Coronary artery (tissue), 2 donors: ENCODE results near the gene SHFL.

ENCODE experiments used
- DNase-seq: peaks from one replicate; pipeline ENCODE4 v3.0.0-alpha.2; 2017; ENCODE audit warnings: low spot score
- H3K27ac ChIP-seq, 2 donors: fragments of 200-600 bp; sonication (generic); one replicate each; pipeline ENCODE4 v1.5.1; 2016 to 2019
- H3K4me3 ChIP-seq: fragments of 200-600 bp; sonication (generic); 2 replicates; pipeline ENCODE4 v1.5.1; 2016; ENCODE audit warnings: mild to moderate bottlenecking, moderate library complexity
- TF ChIP-seq, protein P1 (sequence below): fragments of 200-600 bp; sonication (generic); IDR thresholded peaks from one replicate; pipeline ENCODE4 v1.5.1; 2019; ENCODE audit warnings: antibody characterized with exemption

The SHFL gene

DNA sequence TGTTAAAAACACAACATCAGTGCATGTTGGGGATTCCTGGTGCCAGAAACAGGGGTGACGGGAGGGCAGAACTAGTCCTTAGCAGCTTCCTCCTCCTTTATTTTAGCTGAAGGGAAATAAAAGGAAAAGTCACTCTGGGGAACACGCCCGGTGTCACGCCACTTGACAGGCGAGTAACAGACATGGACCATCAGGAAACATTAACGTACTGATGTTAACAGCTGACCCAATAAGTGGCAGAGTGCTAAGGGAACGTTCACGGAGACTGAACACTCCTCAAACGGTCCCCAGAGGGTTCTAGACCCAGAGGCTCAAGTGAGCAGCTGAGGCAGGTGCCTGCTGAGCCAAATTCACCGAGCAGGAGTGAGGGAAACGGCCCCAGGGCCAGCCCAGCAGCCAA is 47.5 kb downstream of the SHFL start:
- no peak overlapping the region for H3K27ac ChIP-seq
- TF ChIP-seq, protein P1, sequence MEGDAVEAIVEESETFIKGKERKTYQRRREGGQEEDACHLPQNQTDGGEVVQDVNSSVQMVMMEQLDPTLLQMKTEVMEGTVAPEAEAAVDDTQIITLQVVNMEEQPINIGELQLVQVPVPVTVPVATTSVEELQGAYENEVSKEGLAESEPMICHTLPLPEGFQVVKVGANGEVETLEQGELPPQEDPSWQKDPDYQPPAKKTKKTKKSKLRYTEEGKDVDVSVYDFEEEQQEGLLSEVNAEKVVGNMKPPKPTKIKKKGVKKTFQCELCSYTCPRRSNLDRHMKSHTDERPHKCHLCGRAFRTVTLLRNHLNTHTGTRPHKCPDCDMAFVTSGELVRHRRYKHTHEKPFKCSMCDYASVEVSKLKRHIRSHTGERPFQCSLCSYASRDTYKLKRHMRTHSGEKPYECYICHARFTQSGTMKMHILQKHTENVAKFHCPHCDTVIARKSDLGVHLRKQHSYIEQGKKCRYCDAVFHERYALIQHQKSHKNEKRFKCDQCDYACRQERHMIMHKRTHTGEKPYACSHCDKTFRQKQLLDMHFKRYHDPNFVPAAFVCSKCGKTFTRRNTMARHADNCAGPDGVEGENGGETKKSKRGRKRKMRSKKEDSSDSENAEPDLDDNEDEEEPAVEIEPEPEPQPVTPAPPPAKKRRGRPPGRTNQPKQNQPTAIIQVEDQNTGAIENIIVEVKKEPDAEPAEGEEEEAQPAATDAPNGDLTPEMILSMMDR = no peak
- H3K4me3 ChIP-seq = no peak overlapping the region
- DNase-seq = no peak

DNA sequence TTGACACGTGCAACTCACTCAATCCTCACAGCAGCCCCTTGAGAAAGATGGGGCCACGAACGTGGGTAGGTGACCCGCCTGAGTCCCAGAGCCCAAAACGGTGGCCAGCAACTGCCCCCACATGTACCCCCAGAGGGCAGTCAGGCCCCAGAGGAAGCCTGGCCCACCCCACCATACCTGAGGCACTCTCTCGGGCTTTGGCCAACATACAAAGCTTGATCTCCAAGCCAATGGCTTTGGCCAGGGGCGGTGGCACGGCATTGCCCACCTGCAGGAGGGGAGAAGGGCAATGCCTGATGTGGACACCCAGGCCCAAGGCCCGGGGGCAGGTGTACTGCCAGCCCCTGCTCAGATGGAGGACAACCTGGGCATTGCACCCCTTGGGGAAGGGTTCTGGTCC is 47.9 kb downstream of the SHFL start:
- no peak overlapping the region for H3K27ac ChIP-seq
- H3K4me3 ChIP-seq = no peak overlapping the region
- no peak for DNase-seq
- TF ChIP-seq, protein P1 = no peak

DNA sequence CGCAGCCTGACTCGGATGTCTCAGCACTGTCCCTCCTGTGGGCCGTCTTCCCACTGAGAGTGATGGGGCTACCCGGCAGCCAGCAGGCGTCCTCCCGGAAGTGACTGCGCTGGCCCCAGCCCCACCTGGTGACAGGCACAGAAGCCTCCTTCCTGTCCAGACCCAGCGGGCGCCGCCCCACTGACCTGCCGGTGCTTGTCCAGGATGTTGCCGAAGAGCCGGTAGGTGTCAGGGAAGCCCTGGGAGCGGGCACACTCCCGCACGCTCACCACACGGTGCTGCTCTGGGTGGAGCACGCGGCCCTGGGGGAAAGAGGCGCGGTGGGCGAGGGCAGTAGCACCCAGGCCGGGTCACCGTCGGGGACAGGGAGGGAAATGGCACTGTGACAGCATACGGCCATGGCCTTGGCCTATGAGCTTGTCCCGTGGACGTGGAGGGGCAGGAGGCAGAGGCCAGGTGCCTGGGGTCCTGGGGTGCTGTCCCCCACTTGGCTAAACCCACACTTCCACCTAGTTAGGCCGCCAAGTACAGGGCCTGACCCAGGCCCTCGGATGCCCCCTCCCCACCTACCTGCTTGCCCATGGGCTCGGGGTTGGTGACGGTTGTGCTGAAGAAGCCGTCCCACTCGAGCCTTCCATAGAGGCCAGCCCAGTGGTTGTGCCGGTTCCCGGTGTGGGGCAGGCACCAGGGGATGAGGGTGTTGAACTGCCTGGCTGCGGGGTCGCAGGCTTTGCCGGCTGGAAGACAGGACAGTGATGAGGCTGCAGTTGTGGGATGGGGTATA is 49.6 kb downstream of the SHFL start:
- Histone ChIP-seq H3K27ac (no peak overlapping the region), H3K4me3 (no peak overlapping the region)
- TF ChIP-seq, protein P1 = no peak
- DNase-seq = no peak

DNA sequence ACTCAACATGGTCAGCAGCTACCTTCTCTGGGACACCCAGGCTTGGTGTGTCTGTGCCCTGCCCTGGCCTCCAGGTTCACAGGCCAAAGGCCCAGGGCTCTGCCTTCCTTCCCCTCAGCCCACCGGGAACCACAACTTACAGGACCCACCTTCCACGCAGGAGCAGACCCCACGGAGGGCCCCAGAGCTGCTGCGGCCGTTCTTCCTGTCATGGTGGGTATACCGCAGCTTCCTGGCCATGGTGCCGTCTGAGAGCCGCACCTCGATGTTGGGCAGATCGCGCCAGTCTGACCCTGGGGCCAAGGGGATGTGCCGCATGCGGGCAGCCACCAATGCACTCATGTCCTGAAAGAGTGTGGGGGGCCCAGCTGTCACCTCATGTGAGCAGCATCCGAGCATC is 50.8 kb downstream of the SHFL start:
- Histone ChIP-seq H3K4me3 (no peak overlapping the region), H3K27ac (no peak overlapping the region)
- TF ChIP-seq, protein P1 = no peak
- DNase-seq = no peak

DNA sequence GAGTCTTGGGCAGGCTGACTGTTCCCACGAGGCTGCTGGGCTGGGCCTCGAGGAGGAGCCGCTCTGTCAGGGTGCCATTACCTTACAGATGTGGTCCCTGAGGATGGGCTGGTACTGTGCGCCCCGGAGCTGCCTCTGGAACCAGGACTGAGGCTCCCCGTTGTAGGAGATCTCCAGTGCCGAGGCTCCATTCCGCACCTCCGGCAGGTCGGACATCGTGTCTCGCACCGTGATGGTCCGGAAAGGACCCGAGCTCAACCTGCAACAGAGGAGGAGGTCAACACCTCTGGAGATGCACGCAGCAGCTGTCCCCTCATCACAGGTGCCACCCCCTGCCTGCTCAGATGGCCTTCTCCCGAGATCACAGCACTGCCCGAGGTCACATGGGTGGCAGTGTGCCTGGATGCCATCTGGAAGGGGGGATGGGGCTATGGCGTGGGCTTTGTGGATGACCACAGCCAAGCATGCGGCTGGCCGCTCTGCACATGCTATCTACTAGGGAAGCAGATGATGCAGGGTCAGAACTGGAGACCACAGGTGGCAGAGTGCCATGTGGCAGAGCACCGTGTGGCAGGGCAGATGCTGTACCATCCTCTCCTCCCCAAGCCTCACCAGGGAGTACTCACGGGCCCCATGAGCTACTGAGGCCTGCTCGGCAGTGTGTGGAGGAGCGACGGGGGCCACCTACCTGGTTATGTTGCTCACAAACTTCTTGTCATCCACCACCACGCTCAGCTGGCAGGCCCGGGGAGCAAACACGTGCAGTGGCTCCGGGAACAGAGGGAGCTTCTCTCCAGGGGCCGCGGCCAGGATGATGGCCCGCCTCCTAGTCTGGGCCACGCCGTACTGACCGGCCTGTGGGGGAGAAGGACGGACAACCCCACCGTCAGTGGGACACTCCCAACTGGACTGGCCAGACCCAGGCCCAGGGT is 51.9 kb downstream of the SHFL start:
- H3K4me3 ChIP-seq = no peak overlapping the region
- TF ChIP-seq, protein P1 = no peak
- H3K27ac ChIP-seq = no peak overlapping the region
- DNase-seq = no peak

DNA sequence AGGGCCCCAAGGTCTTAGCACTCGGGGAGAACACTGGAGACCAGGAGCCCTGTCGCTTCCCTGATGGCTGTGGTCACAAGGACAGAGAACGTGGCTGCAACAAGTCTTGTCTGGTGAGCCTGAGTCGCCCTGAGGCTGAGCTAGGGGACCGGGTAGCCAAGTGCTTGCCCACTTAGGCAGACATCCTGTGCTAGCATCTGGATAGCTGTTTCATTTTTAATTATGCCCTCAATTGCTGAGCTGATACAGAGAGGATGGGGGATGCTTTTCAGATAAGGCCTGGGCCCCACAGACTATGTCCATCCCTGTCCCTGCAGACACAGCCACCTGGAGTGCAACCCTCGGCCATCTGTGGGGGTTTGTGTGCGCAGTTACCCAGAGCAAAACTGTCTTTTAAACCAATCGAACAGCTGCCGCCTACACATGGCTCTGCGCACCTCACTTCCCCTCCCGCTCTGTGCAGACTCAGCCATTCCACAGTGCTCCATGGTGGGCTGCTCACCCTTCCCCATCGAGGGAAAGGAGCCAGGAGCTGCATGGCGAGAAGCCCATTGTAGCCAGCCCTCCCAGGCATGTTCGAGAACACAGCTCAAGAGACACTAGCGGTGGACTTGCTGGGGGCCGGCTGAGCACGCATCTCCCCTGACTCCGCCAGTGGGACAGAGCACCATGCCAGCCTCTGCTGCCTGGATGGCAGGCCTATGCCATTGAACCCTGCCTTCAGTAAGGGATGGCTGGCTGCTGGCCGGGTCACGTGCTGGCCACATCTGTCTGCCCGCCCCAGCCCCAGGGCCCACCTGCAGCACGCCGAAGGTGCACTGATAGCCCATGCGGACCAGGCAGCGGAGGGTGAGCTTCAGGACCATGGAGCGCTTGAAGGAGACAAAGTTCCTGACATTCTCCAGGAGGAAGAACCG is 53.0 kb downstream of the SHFL start:
- no peak for DNase-seq
- TF ChIP-seq, protein P1 = no peak
- H3K4me3 ChIP-seq = no peak overlapping the region
- H3K27ac ChIP-seq = no peak overlapping the region
